NCI-H82 (cell line): ENCODE data around the gene CAPNS1.
"Not testable (repeated sequence)": the region's sequence is repeated elsewhere in the genome, so short reads cannot be mapped to it uniquely, and the experiment has no call there.

ENCODE experiments used
- DNase-seq: peaks from one replicate; lab custom pipeline; 2025; lab: John Stamatoyannopoulos, UW

The CAPNS1 gene

GRCh38 chr19:36151144-36152018, 11.5 kb downstream of the CAPNS1 start:
- no peak for DNase-seq

- DNase-seq: no peak
Observed at GRCh38 chr19:36152019-36152351, 12.1 kb downstream of the CAPNS1 start.

GRCh38 chr19:36152352-36153091, 12.7 kb downstream of the CAPNS1 start, which contains the start of gene COX7A1:
Gene COX7A1, minus strand, starts transcription at chr19:36152447. Its CDS starts 40 bp downstream, at chr19:36152407.
- DNase-seq: no peak

- DNase-seq: no peak
Observed at GRCh38 chr19:36153126-36153525, 13.3 kb downstream of the CAPNS1 start.

GRCh38 chr19:36160821-36161596, 21.1 kb downstream of the CAPNS1 start:
- DNase-seq: no peak

GRCh38 chr19:36163813-36164212, 23.9 kb downstream of the CAPNS1 start:
- no peak for DNase-seq

GRCh38 chr19:36169084-36169760, 29.4 kb downstream of the CAPNS1 start:
- peak; percentile 97 for DNase-seq

- no peak for DNase-seq
Observed at GRCh38 chr19:36172852-36173251, 33.0 kb downstream of the CAPNS1 start.

GRCh38 chr19:36173846-36174245, 34.0 kb downstream of the CAPNS1 start:
- not testable (repeated sequence) for DNase-seq

- not testable (repeated sequence) for DNase-seq
Observed at GRCh38 chr19:36179077-36179476, 39.2 kb downstream of the CAPNS1 start.

GRCh38 chr19:36182612-36183244, 42.9 kb downstream of the CAPNS1 start:
- DNase-seq: no peak

- DNase-seq: no peak
Observed at GRCh38 chr19:36183245-36183628, 43.4 kb downstream of the CAPNS1 start.

- DNase-seq: not testable (repeated sequence)
Observed at GRCh38 chr19:36186722-36187121, 46.9 kb downstream of the CAPNS1 start.

GRCh38 chr19:36196249-36196648, 56.4 kb downstream of the CAPNS1 start:
- no peak for DNase-seq

GRCh38 chr19:36198119-36198518, 58.3 kb downstream of the CAPNS1 start:
- no peak for DNase-seq
